ENCODE measurements around the gene RNF111. TPM values are rescaled to one million over a fixed set of nuclear protein-coding genes. Genes with fewer than 3 reads are reported as not detected.
A peak's percentile ranks its signal among the peaks of the same experiment; 100 is the strongest.

Gene RNF111
- total and polyA plus RNA-seq, 2 experiments from 2014 or later: 14.4 to 24.5 TPM

GRCh38 chr15:58988006-58988785 lies 733 bp downstream of the RNF111 start:
- Mint-ChIP-seq H3K9me3 (no peaks in the 10 kb centered on the region), H3K27me3 (ENCODE audit: insufficient read depth, low read depth, poor library complexity) (peaks cover 5% of the 10 kb centered on the region), H3K4me3 (peak overlapping the region; percentile 98), H3K4me1 (peaks cover 29% of the 10 kb centered on the region), H3K36me3 (ENCODE audit: low read depth) (peaks cover 6% of the 10 kb centered on the region; the same call in 2 of the 3 replicates), H3K27ac (peak overlapping the region; percentile 96)
- H3K27me3 ChIP-seq (ENCODE audit: insufficient read depth): no peaks in the 10 kb centered on the region
- peaks cover 52% of the 10 kb centered on the region for H3K79me2 ChIP-seq (replicated peaks; ENCODE audit: insufficient read depth)
- peak overlapping the region; percentile 90 for H3K4me3 ChIP-seq
- peak overlapping the region; percentile 87; the same call in 1 of the 2 replicates for H3K27ac ChIP-seq (ENCODE audit: low read depth)
- peak; percentile 83 for DNase-seq (ENCODE audit: low spot score)
- H3F3A ChIP-seq (replicated peaks; ENCODE audit: low read depth): no peaks in the 10 kb centered on the region
- peaks cover 25% of the 10 kb centered on the region for H4K20me1 ChIP-seq (replicated peaks; ENCODE audit: insufficient read depth)
- H3K9me2 ChIP-seq (ENCODE audit: insufficient read depth): no peaks in the 10 kb centered on the region
- H3K4me1 ChIP-seq (ENCODE audit: insufficient read depth): peaks cover 7% of the 10 kb centered on the region
- H3K36me3 ChIP-seq (ENCODE audit: insufficient read depth): no peaks in the 10 kb centered on the region
- peak; percentile 86 for ATAC-seq
- peak overlapping the region; percentile 95 for H3K4me2 ChIP-seq
- TF ChIP-seq NANOG (IDR thresholded peaks at IDR 0.05; ENCODE audit: borderline replicate concordance): no peak
- peak overlapping the region; percentile 95 for H2AFZ ChIP-seq

GRCh38 chr15:58992181-58992580 lies 4.7 kb downstream of the RNF111 start:
- Mint-ChIP-seq H3K27me3 (ENCODE audit: insufficient read depth, low read depth, poor library complexity) (peaks cover 5% of the 10 kb centered on the region), H3K4me3 (no peak overlapping the region), H3K9me3 (no peaks in the 10 kb centered on the region), H3K4me1 (peaks cover 18% of the 10 kb centered on the region), H3K36me3 (ENCODE audit: low read depth) (peaks cover 6% of the 10 kb centered on the region; the same call in 2 of the 3 replicates), H3K27ac (no peak overlapping the region)
- ATAC-seq (no peak), DNase-seq (ENCODE audit: low spot score) (no peak)
- H3K36me3 ChIP-seq (ENCODE audit: insufficient read depth): no peaks in the 10 kb centered on the region
- H3K4me3 ChIP-seq: no peak overlapping the region
- H3K4me2 ChIP-seq: no peak overlapping the region
- no peaks in the 10 kb centered on the region for H3K9me2 ChIP-seq (ENCODE audit: insufficient read depth)
- H3K79me2 ChIP-seq (replicated peaks; ENCODE audit: insufficient read depth): peaks cover 92% of the 10 kb centered on the region
- no peaks in the 10 kb centered on the region for H3F3A ChIP-seq (replicated peaks; ENCODE audit: low read depth)
- H3K4me1 ChIP-seq (ENCODE audit: insufficient read depth): peaks cover 7% of the 10 kb centered on the region; the same call in 1 of the 2 replicates
- peaks cover 36% of the 10 kb centered on the region for H4K20me1 ChIP-seq (replicated peaks; ENCODE audit: insufficient read depth)
- H3K27me3 ChIP-seq (ENCODE audit: insufficient read depth): no peaks in the 10 kb centered on the region
- H2AFZ ChIP-seq: no peak overlapping the region
- no peak overlapping the region for H3K27ac ChIP-seq (ENCODE audit: low read depth)
- TF ChIP-seq REST (IDR thresholded peaks at IDR 0.05; ENCODE audit: unreplicated experiment) (no peak), NANOG (IDR thresholded peaks at IDR 0.05; ENCODE audit: borderline replicate concordance) (no peak), ZNF462 (CRISPR knock-in tag; IDR thresholded peaks at IDR 0.05) (no peak), EZH2phosphoT487 (IDR thresholded peaks at IDR 0.05; ENCODE audit: unreplicated experiment) (no peak), STAT1 (IDR thresholded peaks at IDR 0.05; ENCODE audit: unreplicated experiment) (no peak), JUNB (IDR thresholded peaks at IDR 0.05; ENCODE audit: unreplicated experiment) (no peak), CTCF (conservative IDR thresholded peaks at IDR 0.05; ENCODE audit: low read depth in 2 of 2) (no peak), ZNF114 (CRISPR knock-in tag; IDR thresholded peaks at IDR 0.05) (no peak), POLR2AphosphoS5 (IDR thresholded peaks at IDR 0.05; ENCODE audit: low read depth) (no peak)

All from GM23338 (cell line).